ENCODE data around the gene KCNS1.

DNA sequence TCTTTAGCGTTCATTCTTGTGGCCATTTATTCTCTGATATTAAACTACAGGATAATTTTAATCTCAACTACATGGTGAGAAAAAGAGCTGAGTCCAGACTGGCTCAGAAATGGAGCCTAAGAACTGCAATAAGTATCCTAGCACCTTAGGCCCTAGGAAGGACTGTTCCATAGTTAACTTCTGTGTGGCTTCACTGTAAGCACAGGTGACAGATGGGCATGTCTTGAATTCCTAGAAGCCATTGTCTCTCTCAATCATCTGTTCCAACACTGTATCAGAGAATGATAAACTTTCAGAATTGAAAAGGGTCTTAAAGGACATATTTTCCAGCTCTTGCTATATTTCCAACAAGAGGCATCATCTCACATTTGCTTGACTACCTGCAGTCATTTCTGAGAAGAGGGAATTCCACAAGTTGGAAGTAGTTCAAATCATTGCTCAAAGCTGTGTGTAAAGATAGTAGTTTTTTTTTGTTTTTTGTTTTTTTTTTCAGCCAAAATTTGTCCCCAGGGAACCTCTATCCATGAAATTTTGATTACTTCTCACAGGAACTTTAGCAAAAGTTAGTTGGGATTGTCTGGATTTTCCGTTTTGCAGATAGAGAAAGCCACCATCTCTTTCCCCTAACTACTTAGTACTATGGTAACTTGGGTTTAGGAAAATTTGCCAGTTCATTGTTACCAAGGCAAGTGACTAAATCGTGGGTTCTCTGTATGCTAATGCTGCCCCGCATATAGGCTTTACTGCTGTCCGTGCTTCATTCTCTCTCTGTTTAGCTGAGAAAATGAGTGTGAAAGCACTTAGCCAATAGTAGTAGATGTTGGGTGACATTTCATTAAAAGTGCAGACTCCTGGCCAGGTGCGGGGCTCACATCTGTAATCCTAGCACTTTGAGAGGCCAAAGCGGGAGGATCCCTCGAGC, 47.2 kb downstream of the KCNS1 start:
- TF ChIP-seq CTCF (optimal IDR thresholded peaks at IDR 0.05 in 1 of 3, IDR thresholded peaks at IDR 0.05 in 1 of 3, conservative IDR thresholded peaks at IDR 0.05 in 1 of 3; ENCODE audit: extremely low read depth in 1 of 3, insufficient read depth in 2 of 3, low read length in 3 of 3) (no peak), EZH2 (IDR thresholded peaks at IDR 0.05; ENCODE audit: low read length) (no peak)
